C4-2B (cell line): ENCODE data around the gene COL4A1.
A peak's percentile ranks its signal among the peaks of the same experiment; 100 is the strongest.

ENCODE experiments used
- H3K27ac ChIP-seq: fragments of 450-650 bp; 2 replicates; pipeline ENCODE4 v1.5.1; 2017
- ZFX ChIP-seq: fragments of 450-650 bp; IDR thresholded peaks from 2 replicates; pipeline ENCODE4 v1.6.1; 2017
- TF ChIP-seq, protein P1 (sequence below): fragments of 450-650 bp; conservative IDR thresholded peaks from 2 replicates; pipeline ENCODE4 v1.5.1; 2017; ENCODE audit warnings: mild to moderate bottlenecking

The COL4A1 gene

DNA sequence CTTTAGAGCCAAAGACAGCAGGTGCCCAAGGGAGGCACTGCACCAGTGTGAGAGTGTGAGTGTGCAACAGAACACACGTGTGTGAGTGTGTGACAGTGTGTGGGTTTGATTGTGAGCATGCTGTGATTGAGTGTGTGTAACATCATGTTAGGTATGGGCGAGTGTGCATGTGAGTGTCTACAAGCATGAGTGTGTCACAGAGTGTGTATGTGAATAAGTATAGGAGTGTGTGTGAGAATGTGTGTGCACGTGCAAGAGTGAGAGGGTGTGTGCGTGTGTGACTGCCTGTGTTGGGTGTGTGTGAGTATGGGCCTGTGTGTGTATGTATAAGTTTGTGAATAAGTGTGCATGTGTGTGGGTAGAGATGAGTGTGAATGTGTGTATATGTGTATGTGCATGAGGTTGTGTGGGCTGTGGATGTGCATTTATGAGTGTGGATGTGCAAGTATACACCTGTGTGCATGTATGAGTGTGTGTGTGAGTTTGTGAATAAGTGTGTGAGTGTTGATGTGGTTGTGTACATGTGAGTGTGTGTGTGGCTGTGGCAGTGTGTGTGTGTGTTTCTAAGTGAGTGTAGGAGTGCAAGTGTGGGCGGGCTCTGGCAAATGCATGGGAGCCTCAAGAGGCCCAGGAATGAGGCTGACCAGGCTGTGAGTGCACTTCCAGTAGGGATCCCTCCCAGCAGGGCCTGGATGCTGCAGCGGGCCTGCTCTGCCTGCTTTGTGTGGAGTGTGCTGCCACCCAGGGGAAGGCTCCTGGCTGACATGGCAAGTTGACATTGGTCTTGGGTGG, 198.4 kb downstream of the COL4A1 start:
- TF ChIP-seq, protein P1, sequence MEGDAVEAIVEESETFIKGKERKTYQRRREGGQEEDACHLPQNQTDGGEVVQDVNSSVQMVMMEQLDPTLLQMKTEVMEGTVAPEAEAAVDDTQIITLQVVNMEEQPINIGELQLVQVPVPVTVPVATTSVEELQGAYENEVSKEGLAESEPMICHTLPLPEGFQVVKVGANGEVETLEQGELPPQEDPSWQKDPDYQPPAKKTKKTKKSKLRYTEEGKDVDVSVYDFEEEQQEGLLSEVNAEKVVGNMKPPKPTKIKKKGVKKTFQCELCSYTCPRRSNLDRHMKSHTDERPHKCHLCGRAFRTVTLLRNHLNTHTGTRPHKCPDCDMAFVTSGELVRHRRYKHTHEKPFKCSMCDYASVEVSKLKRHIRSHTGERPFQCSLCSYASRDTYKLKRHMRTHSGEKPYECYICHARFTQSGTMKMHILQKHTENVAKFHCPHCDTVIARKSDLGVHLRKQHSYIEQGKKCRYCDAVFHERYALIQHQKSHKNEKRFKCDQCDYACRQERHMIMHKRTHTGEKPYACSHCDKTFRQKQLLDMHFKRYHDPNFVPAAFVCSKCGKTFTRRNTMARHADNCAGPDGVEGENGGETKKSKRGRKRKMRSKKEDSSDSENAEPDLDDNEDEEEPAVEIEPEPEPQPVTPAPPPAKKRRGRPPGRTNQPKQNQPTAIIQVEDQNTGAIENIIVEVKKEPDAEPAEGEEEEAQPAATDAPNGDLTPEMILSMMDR, result peak; percentile 72
- TF ChIP-seq ZFX, result no peak
- no peak overlapping the region for H3K27ac ChIP-seq

DNA sequence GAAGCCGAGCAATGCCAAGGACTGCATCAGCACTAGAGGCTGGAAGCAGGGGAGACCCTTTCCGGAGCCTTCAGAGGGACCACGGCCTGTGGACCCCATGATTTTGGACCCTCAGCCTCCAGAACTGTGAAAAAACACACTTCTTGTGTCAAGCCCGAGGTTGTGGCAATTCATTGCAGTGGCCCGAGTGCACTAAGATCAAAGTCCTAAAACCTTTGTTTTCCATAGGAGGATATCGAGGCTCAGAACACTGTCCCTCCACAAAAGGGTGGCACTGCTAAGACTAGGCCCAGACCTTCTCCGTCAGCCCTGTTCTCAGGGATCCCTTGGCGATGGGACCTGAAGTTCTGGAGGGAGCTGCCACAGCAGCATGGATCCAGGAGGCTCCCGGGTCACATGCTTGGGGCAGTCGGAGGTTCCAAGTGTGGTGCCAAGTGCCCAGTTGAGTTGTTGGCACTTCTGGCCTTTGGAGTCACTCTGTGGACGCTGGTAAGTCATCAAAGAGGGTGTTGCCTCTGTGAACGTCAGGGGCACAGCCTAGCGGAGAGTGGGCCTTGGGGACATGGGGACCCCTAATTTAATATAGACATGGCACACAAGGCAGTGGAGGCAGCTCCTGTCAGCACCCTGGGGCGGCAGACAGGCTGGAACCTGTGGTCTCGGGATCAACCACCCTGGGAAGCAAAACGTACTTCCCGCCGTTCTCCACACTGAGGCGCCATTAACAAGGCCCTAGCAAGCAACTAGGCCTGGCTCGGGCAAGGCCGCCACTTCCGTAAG, 199.2 kb downstream of the COL4A1 start:
- TF ChIP-seq, protein P1, result no peak
- no peak for TF ChIP-seq ZFX
- H3K27ac ChIP-seq, result no peak overlapping the region

DNA sequence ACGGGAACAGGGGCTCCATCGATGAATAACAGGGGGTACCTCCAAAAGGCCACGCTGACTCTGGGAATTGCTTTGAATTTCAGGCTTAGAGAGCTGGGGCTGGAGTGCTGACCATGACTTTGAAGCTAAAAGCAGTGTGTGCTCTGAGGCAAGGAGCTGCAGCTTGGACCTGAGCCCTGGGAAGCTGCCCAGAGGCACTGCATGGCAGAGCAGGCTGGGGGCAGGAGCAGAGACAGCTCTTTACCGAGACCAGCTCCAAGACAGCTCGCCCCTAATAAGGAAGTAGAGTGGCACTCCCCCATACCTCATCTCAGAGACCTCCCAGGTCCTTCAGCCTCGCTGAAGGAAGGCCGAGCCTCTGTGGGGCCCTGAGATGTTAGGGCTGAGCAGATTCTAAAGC, 200.2 kb downstream of the COL4A1 start:
- TF ChIP-seq, protein P1, result no peak
- H3K27ac ChIP-seq, result 0 out of 2 replicates have a peak overlapping the region, but pooled peaks have one; percentile 0

DNA sequence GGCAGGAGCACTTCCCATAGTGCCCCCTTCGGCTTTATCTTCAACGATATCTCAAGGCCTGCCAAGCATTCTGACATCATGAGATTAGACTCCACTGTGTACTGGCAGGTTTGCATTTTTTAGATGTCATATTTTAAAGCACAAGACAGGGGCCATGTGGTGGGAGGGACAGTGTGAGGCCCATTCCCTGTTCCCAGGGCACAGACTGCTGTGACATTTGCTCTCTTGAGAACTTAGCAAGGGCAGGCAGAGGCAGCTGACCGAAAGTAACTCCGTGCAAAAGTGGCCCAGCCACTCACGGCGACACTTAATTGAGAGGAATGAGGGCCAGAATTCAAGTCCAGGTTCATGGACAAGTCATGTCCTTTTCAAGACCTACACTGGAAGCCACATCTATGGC, 201.8 kb downstream of the COL4A1 start:
- TF ChIP-seq, protein P1, result no peak
- no peak for TF ChIP-seq ZFX
- H3K27ac ChIP-seq, result no peak overlapping the region

DNA sequence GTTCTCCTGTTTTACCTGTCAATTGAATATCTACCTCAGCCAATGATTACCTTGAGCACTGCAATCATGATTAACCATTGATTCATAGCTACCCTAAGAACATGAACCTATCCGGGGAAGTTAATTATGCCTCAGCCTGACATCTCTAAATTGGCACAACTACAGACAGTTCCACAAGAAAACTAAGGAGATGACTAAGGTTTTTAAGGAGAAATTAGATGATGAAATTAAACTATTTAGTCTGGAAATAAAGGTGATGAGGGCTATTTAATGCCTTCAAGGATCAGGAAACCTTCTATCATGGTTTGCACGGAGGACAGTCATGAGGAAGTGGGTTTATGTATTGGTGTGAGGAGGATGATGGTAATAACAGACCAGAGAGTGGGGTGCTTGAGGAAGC, 203.4 kb downstream of the COL4A1 start:
- TF ChIP-seq, protein P1, result no peak
- TF ChIP-seq ZFX, result no peak

DNA sequence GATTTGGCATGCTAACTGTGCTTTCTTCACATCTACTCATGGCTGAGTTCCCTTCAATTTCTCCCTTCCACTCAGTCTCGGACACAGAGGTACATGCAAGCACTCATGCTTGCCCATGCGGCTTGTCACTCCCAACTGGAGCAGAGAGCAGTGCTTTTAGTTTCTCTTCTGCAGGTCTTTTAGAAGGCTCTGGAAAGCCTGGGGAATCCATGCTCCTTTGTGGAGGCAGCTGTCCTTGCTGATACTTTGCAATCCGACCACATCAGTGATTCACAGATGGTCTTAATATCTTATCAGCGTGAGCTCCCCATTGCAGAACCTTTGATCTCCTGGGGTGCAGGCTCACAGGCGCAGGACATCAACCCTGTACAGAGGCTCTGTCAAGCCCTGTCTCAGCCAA, 203.9 kb downstream of the COL4A1 start:
- TF ChIP-seq ZFX, result no peak
- TF ChIP-seq, protein P1, result no peak
- no peak overlapping the region for H3K27ac ChIP-seq

More for the DNA sequence above, 203.4 kb downstream of the COL4A1 start:
- H3K27ac ChIP-seq, result no peak overlapping the region

DNA sequence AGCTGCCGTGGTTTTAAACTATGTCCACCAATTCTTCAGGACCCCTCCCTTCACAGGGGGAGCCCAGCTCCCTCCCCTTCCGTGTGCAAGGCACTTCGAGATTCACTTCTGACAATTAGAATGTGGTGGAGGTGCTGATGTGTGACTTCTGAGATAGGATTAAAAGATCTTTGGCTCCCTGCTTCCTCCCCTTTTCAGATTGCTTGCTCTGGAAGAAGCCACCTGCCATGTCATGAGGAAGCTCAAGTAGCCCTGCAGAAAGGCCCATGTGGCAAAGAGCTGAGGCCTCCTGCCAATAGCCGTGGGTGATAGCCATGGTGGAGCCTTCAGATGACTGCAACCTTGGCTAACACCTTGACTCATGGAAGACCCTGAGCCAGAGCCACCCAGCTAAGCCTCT, 204.9 kb downstream of the COL4A1 start:
- no peak overlapping the region for H3K27ac ChIP-seq
- TF ChIP-seq, protein P1, result no peak
- TF ChIP-seq ZFX, result no peak
